Suprapubic skin (tissue), 4 donors: Measurements from ENCODE around the gene KRTAP5-5.
"Not testable (repeated sequence)": the region's sequence is repeated elsewhere in the genome, so short reads cannot be mapped to it uniquely, and the experiment has no call there.

Experiments used
- CTCF ChIP-seq, 2 donors: fragments of 200-600 bp in 1 of 2; fragments of 450-650 bp in 1 of 2; sonication (generic) in 1 of 2; IDR thresholded peaks; one replicate each; pipeline ENCODE4 v1.5.1; 2016 to 2019; ENCODE audit warnings: antibody characterized with exemption in 2 of 2, mild to moderate bottlenecking in 1 of 2, moderate library complexity in 1 of 2
- EP300 ChIP-seq: sonication (generic); formaldehyde crosslinking; IDR thresholded peaks from one replicate; pipeline ENCODE4 v1.6.1; 2017; ENCODE audit warnings: antibody characterized with exemption
- POLR2AphosphoS5 ChIP-seq, 3 donors: sonication (generic); formaldehyde crosslinking; IDR thresholded peaks; one replicate each; pipeline ENCODE4 v1.6.1; 2017; ENCODE audit warnings: antibody characterized with exemption in 3 of 3

- not testable (repeated sequence) for TF ChIP-seq CTCF (IDR thresholded peaks at IDR 0.05); EP300; POLR2AphosphoS5 (IDR thresholded peaks at IDR 0.05)
These were observed 44.8 kb upstream of the KRTAP5-5 start, which contains the start of gene KRTAP5-1 for GRCh38 chr11:1584661-1585370.
